GM12865 (cell line): ENCODE data around the gene RBBP4.
A peak's percentile ranks its signal among the peaks of the same experiment; 100 is the strongest.

Experiments used
- DNase-seq: peaks from one replicate; pipeline ENCODE4 v3.0.0; 2010; ENCODE audit warnings: low read depth
- H3K4me3 ChIP-seq: 2 replicates; pipeline ENCODE4 v1.5.1; 2011; ENCODE audit warnings: mild to moderate bottlenecking, low read depth, low read length, control low read depth
- TF ChIP-seq, protein P1 (sequence below): IDR thresholded peaks from 2 replicates; pipeline ENCODE4 v1.5.1; 2011; ENCODE audit warnings: low read length, control low read depth, low read depth, inconsistent platforms; ENCODE audit not compliant: insufficient read depth; ENCODE audit errors: missing control alignments

RBBP4 gene

DNA sequence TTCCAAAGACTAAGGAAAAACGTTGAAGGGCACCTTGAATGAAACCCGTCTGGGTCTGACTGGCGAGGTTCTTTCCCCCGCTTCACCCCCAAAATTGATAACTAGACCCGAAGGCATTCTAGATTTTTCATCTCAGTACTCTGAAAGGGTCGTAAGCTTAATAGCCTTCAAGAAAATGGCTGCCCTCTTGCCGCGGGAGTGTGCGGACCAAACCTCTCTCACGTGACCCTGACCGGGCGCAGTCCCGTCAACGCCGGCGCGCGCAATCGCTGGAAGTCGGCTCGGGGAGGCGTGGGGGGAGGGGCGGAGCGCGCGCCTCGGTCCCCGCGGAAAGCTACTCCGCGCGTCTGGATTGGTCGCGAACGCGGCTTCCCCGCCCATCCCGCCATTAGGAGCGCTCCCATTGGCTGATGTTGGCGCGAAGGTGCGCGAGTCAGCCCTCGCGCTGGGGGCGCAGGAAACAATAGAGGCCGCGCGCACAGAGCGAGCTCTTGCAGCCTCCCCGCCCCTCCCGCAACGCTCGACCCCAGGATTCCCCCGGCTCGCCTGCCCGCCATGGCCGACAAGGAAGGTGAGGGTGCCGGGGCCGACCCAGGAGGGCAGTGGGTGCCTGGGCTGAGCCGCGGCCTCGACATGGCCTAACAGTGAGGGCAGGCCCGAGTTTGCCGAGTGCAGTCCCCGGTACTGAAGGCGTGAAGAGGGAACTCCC, at the start of gene RBBP4:
Gene RBBP4 (plus strand): TSS at position 457 of the 709 bp plus-strand sequence. CDS start 99 bp downstream, at position 556.
- DNase-seq, result peak; percentile 99
- TF ChIP-seq, protein P1, sequence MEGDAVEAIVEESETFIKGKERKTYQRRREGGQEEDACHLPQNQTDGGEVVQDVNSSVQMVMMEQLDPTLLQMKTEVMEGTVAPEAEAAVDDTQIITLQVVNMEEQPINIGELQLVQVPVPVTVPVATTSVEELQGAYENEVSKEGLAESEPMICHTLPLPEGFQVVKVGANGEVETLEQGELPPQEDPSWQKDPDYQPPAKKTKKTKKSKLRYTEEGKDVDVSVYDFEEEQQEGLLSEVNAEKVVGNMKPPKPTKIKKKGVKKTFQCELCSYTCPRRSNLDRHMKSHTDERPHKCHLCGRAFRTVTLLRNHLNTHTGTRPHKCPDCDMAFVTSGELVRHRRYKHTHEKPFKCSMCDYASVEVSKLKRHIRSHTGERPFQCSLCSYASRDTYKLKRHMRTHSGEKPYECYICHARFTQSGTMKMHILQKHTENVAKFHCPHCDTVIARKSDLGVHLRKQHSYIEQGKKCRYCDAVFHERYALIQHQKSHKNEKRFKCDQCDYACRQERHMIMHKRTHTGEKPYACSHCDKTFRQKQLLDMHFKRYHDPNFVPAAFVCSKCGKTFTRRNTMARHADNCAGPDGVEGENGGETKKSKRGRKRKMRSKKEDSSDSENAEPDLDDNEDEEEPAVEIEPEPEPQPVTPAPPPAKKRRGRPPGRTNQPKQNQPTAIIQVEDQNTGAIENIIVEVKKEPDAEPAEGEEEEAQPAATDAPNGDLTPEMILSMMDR, result no peak
- peak within 1 kb of the TSS; percentile 96 for H3K4me3 ChIP-seq

DNA sequence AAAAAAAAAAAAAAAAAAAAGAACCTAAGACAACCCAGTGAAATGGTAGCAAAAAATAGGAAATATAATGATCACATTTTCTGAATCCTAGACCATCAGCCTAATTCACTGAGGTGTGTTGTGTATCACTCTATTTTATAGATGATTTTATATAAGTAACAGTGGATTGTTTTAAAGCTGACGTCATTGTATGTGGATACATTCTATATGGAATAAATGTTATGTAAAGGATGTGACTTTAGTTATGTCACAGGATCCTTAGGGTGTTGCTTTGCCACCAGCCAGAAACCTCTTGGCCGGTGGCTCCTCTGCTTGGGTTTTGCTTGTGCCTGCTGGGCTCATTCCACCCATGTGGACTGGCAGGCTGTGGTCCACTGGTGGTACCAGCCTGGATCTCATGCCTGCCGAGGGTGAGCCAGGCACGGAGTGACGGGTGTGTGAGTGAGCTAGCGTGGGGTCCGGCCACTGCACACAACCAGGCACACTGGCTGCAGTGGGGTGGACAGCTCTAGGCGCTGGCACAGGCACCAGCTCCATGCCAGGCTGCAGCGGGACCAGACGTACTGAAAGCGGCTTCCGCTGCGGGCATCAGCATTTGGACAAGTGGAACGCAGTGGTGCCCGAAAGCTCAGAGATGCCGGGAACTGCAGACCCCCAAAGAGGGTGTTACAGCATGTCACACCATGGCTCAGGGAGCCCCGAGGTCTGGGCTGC, 45.1 kb upstream of the RBBP4 start:
- H3K4me3 ChIP-seq, result no peak overlapping the region
- DNase-seq, result no peak
- TF ChIP-seq, protein P1, result no peak

DNA sequence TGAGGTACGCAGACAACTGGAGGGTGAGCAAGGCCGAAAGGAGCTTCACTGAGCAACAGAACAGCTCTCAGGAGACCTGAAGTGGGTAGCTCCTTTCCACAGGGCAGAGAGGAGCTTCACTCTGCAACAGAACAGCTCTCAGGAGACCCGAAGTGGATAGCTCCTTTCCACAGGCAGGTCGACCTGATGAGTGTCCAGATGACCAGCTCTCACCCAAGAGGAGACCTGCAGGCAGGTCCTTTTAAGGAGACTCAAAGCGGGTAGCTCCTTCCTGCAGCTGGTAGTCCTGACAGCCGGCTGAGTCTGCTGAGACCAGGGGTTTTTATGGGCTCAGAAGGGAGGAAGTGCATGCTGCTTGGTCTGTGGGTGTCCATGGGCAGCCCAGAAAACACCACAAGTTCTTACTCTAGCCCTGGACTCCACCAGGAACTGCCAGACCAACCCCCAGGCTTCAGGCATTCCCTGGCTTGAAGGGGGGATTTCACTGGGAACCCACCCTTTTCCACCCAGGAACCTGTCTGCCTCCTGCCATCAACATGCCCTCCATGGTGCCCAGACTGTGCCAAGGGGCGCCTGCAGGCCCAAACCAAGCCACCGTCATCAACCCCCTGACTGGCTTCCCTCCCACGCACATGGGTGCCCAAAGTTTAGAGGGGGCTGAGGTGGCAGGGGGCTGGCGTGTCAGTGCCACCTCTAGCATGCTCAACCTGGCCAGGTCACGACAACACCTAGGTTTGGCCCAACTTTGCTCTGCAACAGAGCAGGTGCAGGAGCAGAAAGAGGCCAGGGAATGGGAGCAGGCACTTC, 44.2 kb upstream of the RBBP4 start:
- no peak overlapping the region for H3K4me3 ChIP-seq
- no peak for DNase-seq
- TF ChIP-seq, protein P1, result no peak

DNA sequence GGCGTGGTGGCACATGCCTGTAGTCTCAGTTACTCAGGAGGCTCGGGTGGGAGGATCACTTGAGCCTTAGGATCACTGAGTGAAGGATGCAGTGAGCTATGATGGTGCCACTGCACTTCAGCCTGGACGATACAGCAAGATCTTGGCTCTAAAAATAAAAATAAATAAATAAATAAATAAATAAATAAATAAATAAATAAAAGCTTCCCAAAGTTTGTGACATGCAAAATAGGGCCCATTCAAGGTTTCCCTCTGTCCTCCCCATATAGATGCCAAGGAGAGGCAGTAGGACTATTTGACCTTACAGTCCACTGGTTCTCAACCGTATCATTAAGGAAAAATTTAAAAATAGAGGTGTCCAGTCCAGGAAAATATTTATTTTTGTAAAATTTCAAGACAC, 41.8 kb upstream of the RBBP4 start:
- TF ChIP-seq, protein P1, result no peak
- no peak for DNase-seq
- no peak overlapping the region for H3K4me3 ChIP-seq

DNA sequence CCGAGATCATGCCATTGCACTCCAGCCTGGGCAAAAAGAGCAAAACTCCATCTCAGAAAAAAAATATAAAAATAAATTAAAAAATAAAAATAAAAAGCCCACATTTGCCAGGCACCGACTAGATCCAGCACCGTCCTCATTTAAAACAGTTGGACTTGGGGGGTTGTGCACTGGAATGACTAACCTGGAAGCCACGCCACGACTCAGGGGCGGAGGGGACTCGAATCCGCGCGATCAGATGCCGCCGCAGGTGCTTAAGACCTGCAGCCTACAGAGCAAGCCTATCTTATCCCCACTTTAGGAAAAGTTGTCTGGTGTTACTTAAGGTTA, 39.2 kb upstream of the RBBP4 start:
- no peak for DNase-seq
- TF ChIP-seq, protein P1, result no peak
- peak overlapping the region; percentile 31; the same call in 1 of the 2 replicates for H3K4me3 ChIP-seq

DNA sequence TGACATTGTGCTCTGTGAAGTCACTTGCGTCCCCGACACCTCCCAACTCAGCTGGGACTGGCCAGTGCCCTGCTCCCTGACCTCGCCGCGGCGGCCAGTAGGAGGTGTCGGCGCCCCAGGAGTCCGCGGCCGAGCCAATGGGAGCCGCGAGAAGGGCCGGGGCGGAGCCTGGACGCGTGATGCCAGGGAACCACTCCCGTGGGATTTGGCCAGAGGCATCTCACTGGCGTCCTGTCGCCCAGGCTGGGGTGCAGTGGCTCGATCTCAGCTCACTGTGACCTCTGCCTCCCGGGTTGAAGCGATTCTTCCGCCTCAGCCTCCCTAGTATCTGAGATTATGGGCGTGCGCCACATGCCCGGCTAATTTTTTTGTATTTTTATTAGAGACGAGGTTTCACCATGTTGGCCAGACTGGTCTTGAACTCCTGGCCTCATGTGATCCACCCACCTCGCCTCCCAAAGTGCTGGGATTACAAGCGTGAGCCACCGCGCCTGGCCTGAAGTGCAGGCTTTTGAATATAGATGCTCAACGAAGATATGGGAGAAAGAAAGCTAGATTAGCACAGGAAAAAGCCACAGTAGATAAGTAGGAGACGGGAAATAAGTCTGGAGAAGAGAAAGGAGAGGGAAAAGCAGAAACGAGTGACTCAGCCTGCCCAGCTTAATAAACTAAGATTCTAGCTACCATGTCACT, 38.7 kb upstream of the RBBP4 start:
- H3K4me3 ChIP-seq, result peak overlapping the region; percentile 31
- DNase-seq, result peak; percentile 75
- TF ChIP-seq, protein P1, result peak; percentile 12
